IPS-15b (cell line): ENCODE measurements around the gene PDPN.

Source experiments
- H3K27me3 ChIP-seq: one replicate; pipeline ENCODE4 v1.6.1; 2013; ENCODE audit warnings: low read length; ENCODE audit not compliant: control insufficient read depth, insufficient read depth
- H3K36me3 ChIP-seq: one replicate; pipeline ENCODE4 v1.6.1; 2013; ENCODE audit warnings: low read length; ENCODE audit not compliant: control insufficient read depth, insufficient read depth
- H3K4me1 ChIP-seq: one replicate; pipeline ENCODE4 v1.6.1; 2013; ENCODE audit warnings: mild to moderate bottlenecking, low read length; ENCODE audit not compliant: control insufficient read depth, insufficient read depth
- H3K4me3 ChIP-seq: one replicate; pipeline ENCODE4 v1.5.1; 2013; ENCODE audit warnings: low read depth, low read length
- H3K9ac ChIP-seq: one replicate; pipeline ENCODE4 v1.6.1; 2013; ENCODE audit warnings: low read depth, mild to moderate bottlenecking, low read length
- H3K9me3 ChIP-seq: one replicate; pipeline ENCODE4 v1.6.1; 2013; ENCODE audit warnings: mild to moderate bottlenecking, low read length; ENCODE audit not compliant: control insufficient read depth, insufficient read depth

The PDPN gene

GRCh38 chr1:13620825-13621224, 37.2 kb downstream of the PDPN start:
- Histone ChIP-seq H3K9me3 (no peaks in the 10 kb centered on the region), H3K36me3 (peaks cover 2% of the 10 kb centered on the region), H3K27me3 (no peaks in the 10 kb centered on the region), H3K4me1 (peaks cover 8% of the 10 kb centered on the region), H3K4me3 (no peak overlapping the region), H3K9ac (no peak overlapping the region)

- no peaks in the 10 kb centered on the region for H3K9me3 ChIP-seq
- H3K27me3 ChIP-seq, result no peaks in the 10 kb centered on the region
- H3K4me1 ChIP-seq, result peaks cover 8% of the 10 kb centered on the region
- no peak overlapping the region for H3K9ac ChIP-seq
- H3K36me3 ChIP-seq, result no peaks in the 10 kb centered on the region
- no peak overlapping the region for H3K4me3 ChIP-seq
Observed at GRCh38 chr1:13622446-13622845, 38.8 kb downstream of the PDPN start.

- H3K9me3 ChIP-seq, result no peaks in the 10 kb centered on the region
- peaks cover 8% of the 10 kb centered on the region for H3K4me1 ChIP-seq
- H3K9ac ChIP-seq, result no peak overlapping the region
- no peaks in the 10 kb centered on the region for H3K36me3 ChIP-seq
- no peak overlapping the region for H3K4me3 ChIP-seq
- H3K27me3 ChIP-seq, result no peaks in the 10 kb centered on the region
Observed at GRCh38 chr1:13623021-13623637, 39.5 kb downstream of the PDPN start.

- Histone ChIP-seq H3K4me1 (peaks cover 4% of the 10 kb centered on the region), H3K27me3 (no peaks in the 10 kb centered on the region), H3K9ac (no peak overlapping the region), H3K36me3 (no peaks in the 10 kb centered on the region), H3K4me3 (no peak overlapping the region), H3K9me3 (no peaks in the 10 kb centered on the region)
Observed at GRCh38 chr1:13624526-13624925, 40.9 kb downstream of the PDPN start.

GRCh38 chr1:13627127-13627526, 43.5 kb downstream of the PDPN start:
- Histone ChIP-seq H3K9ac (no peak overlapping the region), H3K4me3 (no peak overlapping the region), H3K36me3 (no peaks in the 10 kb centered on the region), H3K9me3 (no peaks in the 10 kb centered on the region), H3K27me3 (no peaks in the 10 kb centered on the region), H3K4me1 (no peaks in the 10 kb centered on the region)

GRCh38 chr1:13628218-13628617, 44.6 kb downstream of the PDPN start:
- H3K4me1 ChIP-seq, result no peaks in the 10 kb centered on the region
- H3K27me3 ChIP-seq, result no peaks in the 10 kb centered on the region
- no peaks in the 10 kb centered on the region for H3K9me3 ChIP-seq
- H3K9ac ChIP-seq, result no peak overlapping the region
- H3K4me3 ChIP-seq, result no peak overlapping the region
- H3K36me3 ChIP-seq, result no peaks in the 10 kb centered on the region

GRCh38 chr1:13628711-13629110, 45.1 kb downstream of the PDPN start:
- Histone ChIP-seq H3K9ac (no peak overlapping the region), H3K36me3 (no peaks in the 10 kb centered on the region), H3K4me3 (no peak overlapping the region), H3K4me1 (no peaks in the 10 kb centered on the region), H3K27me3 (no peaks in the 10 kb centered on the region), H3K9me3 (no peaks in the 10 kb centered on the region)

GRCh38 chr1:13642306-13643004, 58.8 kb downstream of the PDPN start:
- Histone ChIP-seq H3K9ac (no peak overlapping the region), H3K9me3 (no peaks in the 10 kb centered on the region), H3K4me3 (no peak overlapping the region), H3K36me3 (no peaks in the 10 kb centered on the region), H3K27me3 (no peaks in the 10 kb centered on the region), H3K4me1 (no peaks in the 10 kb centered on the region)

- Histone ChIP-seq H3K4me1 (no peaks in the 10 kb centered on the region), H3K9me3 (no peaks in the 10 kb centered on the region), H3K4me3 (no peak overlapping the region), H3K36me3 (no peaks in the 10 kb centered on the region), H3K9ac (no peak overlapping the region), H3K27me3 (no peaks in the 10 kb centered on the region)
Observed at GRCh38 chr1:13643017-13643416, 59.4 kb downstream of the PDPN start.

GRCh38 chr1:13646521-13646920, 62.9 kb downstream of the PDPN start:
- Histone ChIP-seq H3K4me1 (no peaks in the 10 kb centered on the region), H3K9ac (no peak overlapping the region), H3K4me3 (no peak overlapping the region), H3K9me3 (no peaks in the 10 kb centered on the region), H3K27me3 (no peaks in the 10 kb centered on the region), H3K36me3 (no peaks in the 10 kb centered on the region)

- H3K9me3 ChIP-seq, result no peaks in the 10 kb centered on the region
- H3K9ac ChIP-seq, result no peak overlapping the region
- H3K27me3 ChIP-seq, result no peaks in the 10 kb centered on the region
Observed at GRCh38 chr1:13651279-13651678, 67.6 kb downstream of the PDPN start.

GRCh38 chr1:13652238-13652637, 68.6 kb downstream of the PDPN start:
- H3K4me3 ChIP-seq, result no peak overlapping the region

More at GRCh38 chr1:13651279-13651678, 67.6 kb downstream of the PDPN start:
- Histone ChIP-seq H3K4me3 (no peak overlapping the region), H3K36me3 (no peaks in the 10 kb centered on the region), H3K4me1 (no peaks in the 10 kb centered on the region)

More at GRCh38 chr1:13652238-13652637, 68.6 kb downstream of the PDPN start:
- Histone ChIP-seq H3K4me1 (no peaks in the 10 kb centered on the region), H3K36me3 (no peaks in the 10 kb centered on the region), H3K27me3 (no peaks in the 10 kb centered on the region), H3K9ac (no peak overlapping the region), H3K9me3 (no peaks in the 10 kb centered on the region)
